ENCODE results near the gene GABARAP.

Gene GABARAP

DNA sequence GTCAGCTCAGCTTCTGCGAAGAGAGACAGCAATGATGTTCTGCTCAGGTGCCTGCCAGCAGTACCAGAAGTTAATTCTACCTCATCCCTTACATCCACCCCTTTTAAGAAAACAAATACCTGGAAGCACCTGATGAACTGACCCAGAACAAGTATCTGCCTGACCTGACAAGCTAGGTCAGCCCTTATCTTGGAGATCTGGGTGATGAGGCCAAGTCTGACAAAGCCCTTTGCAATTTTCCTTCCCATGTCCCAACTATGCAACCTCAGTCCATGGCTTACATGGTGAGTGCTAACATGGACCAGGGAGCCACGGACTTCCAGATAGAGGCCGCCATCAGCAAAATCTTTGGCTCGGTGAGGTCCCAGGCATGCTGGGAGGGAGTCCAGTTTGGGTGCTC, 18.9 kb downstream of the GABARAP start:
- DNase-seq = no peak

DNA sequence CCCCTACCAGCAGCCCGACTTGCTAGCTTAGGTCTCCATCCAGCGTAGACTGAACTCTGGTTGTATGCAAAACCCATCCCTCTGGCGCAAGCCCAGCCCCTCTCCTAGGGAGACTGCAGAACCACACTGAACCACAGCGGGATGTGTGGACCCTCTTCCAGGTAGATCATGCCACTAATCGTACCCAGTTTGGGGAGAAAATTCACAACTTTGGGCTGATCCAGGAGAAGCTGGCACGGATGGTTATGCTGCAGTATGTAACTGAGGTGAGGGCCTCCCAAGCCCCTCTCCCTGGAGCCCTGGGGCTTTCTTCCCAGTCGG, 19.3 kb downstream of the GABARAP start:
- no peak for DNase-seq

DNA sequence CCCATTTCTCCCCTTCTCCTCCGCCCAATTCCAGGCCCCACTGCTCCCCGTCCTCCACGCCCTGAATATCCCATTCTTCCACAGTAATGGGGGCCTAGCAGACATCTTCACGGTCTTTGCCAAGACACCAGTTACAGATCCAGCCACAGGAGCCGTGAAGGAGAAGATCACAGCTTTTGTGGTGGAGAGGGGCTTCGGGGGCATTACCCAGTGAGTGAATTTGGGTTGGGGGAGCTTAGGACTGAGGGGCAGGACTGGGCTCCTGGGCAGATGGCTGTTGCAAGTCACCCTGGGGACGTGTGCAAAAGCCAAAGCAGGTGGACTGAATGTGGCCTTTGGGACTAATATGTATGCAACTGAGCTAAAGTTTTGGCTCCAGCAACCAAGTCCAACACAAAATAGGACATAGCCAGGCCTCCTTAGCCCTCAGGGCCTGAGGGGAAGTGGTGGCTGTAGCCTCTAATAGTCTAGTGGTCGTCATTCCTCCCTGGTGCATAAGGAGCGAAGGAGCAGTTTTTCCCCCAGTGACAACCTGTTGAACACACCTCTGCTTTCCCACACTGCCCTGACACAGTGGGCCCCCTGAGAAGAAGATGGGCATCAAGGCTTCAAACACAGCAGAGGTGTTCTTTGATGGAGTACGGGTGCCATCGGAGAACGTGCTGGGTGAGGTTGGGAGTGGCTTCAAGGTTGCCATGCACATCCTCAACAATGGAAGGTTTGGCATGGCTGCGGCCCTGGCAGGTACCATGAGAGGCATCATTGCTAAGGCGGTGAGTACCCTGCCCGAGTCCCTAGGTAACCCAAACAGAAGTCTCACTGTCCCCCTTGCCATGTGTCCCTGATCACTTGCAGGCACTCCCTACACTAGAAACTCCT, 19.9 kb downstream of the GABARAP start:
- DNase-seq = no peak

DNA sequence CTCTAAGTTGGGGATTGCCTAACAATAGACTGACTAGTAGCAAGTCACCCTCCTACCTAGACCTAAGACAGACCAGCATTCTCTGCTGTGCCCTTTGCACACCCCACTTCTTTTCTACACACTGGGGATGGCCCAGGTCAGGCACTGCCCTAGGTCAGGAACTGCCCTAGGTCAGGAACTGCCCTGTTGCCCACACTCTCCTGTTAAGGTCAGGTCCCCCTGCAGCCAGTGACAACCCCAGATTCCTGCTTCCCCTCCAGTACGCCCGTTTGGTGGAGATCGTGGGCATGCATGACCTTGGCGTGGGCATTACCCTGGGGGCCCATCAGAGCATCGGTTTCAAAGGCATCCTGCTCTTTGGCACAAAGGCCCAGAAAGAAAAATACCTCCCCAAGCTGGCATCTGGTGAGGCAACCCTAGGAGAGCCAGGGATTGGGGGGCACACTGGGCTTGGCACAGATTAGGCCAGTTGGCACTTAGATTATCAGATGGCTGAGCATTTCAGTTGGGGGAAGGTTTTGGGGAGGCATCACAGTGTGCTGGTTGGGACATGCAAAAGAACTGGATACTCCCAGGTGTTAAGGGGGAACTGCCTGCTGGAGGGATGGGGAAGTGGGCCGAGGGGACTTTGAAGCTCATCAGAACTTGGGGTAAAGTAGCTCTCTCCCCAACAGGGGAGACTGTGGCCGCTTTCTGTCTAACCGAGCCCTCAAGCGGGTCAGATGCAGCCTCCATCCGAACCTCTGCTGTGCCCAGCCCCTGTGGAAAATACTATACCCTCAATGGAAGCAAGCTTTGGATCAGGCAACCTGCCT, 20.8 kb downstream of the GABARAP start:
- DNase-seq = no peak

DNA sequence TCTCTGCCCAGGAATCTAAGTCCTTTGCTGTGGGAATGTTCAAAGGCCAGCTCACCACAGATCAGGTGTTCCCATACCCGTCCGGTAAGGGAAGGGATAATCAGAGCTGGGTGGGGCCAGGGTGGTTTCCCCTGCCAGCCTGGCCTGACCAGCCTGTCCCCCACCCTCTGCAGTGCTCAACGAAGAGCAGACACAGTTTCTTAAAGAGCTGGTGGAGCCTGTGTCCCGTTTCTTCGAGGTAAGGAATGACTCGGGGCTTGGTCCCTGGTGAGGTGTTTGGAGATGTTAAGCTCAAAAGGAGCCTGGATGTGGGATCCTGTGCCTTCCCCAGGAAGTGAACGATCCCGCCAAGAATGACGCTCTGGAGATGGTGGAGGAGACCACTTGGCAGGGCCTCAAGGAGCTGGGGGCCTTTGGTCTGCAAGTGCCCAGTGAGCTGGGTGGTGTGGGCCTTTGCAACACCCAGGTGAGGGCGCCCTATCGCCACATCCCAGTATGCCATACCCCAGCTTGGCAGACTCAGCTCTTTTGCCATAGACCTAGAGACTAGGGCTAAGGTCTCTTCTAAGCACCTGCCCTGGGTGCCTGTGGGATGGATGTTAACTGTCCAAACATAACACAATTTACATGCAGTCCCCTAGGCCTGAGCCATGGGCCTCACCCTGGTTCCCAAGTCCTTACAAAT, 21.5 kb downstream of the GABARAP start:
- DNase-seq = peak in 16 of 56 donors; percentile 12 to 50 (median 34)

DNA sequence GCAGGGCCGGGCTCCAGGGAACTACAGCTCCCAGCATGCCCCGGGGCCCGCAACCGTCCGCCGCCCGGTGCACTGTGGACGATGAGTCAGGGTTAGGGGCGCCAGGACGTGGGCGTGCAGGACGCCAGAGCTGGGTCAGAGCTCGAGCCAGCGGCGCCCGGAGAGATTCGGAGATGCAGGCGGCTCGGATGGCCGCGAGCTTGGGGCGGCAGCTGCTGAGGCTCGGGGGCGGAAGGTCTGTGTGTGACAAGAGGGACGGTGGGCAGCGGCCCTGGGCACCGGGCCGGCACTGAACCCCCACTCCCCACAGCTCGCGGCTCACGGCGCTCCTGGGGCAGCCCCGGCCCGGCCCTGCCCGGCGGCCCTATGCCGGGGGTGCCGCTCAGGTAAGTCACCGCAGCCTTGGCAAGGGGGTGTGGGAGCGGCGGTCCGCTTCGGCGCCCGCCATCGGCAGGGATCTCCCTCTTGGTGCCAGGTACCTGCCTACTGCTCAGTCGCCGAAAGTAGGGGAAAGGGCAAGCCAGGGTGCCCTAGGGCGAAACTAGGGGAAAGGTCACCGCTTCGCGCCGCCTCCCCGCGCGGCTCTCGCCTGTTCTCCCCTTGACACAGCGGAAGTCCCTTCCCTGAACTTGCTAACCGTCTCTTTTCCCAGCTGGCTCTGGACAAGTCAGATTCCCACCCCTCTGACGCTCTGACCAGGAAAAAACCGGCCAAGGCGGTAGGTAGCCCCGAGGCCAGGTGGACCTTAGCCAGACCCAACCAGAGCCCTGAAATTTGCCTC, 22.2 kb downstream of the GABARAP start, which contains the start of the genes ACADVL and DLG4:
Gene ACADVL (plus strand): TSS at position 127 of the 781 bp plus-strand sequence. CDS start 47 bp downstream, at position 174.
Gene DLG4 (minus strand): TSS at position 25 of the 781 bp plus-strand sequence.
- peak in 54 of 56 donors; percentile 41 to 93 (median 80) for DNase-seq

DNA sequence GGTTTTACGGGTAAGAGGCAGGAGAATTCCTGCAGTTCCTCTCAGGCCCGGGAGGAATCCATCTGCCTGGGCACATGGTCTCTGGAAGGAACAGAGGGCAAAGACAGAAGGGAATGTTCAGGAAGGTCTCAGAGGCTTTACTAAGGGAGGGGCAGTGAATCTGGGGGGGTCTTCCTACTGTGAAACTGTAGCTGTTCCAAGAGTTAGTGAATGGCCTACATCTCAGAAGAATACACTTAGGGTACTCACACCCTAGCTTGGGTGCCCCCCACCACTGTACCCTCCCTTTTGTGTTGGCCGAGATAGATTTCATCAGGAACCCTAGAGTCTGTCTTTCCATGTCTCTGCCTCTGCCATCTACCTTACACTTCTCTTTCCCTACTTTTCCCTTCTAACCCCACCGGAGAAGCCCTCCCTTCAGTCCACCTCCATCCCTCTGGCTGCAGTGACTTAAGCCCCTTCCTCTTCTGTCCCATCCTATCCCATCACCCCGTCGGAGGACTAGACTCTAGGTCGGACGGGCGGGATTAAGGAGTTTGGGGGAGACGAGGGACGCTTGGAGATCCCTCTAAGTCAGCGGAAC, 22.9 kb downstream of the GABARAP start:
- no peak for DNase-seq

DNA sequence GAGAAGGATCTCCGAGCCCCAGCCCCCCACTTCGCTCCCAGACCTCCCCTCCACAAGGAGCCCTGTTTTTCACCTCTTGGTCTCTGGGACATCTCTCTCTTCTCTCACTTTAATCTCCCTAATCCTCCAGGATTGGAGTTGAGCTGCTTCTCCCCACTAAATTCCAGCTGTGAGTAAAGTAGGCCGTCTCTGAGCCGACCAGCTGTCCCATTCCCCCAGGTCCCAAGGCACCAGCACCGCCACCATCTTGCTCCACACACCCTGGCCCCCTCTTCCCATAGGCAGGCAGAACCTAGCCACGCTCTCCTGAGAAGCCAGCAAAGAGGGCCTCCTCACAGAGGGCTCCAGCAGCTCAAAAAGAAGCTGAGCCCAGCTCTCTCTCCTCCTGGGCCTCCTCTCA, 23.5 kb downstream of the GABARAP start:
- no peak for DNase-seq

DNA sequence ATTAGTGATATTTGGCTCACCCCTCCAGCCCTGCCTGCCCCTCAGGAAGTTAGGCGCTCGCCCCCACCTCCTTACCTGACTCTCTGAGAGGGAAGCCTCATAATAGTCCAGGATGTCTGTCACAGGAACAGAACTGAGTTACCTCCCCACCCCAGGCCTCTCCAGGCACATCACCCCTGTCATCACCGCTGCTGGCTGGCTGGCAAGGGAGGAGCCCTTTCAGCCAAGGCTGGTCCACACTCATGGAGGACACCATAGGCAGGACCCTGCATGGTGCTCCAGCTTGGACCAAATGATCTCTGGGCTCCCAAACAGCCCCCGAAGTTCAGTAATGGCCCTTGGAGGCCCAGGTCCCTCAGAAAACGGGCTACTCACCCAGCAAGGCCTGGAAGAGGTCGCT, 24.1 kb downstream of the GABARAP start:
- DNase-seq = no peak

DNA sequence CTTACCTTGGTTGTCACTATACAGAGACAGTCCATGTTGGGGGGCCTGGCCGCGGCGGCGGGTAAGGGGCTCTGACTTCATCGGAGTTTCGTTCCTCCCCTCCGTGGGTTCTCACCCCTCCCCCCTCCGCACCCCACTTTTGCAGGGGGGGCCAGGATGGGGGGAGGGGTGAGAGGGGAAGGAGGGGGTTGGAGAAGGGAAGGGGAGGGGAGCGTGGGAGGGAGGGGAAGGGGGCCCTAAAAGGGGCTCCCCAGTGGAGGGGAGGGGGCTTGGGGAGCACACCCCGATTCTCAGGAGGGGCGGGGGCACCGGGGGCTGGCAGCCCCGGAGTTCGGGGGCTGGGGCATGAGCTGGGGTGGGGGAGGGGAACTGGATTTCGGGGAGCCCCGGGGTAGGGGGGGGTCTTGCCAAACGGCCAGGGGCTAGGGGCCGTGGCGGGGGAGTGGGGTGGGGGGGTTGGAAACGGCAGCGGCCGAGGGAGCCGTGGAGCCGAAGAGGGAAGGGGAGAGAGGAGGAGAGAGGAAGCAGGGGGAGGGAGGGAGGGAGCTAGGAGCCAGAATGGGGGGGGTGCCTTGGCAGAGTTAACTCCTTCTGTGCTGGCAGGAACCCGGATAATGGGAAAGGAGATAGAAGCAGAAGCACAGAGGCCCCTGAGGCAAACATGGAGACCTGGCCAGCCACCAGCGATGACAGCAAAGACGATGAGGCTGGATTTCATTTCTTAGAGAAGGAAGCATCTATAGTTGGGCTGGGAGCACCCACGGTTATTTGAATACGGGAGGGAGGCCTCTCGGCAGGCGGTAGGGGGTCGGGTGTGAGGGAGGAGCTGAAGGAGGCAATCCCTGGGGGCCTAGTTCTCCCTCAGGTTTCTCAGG, 24.9 kb downstream of the GABARAP start:
- DNase-seq = peak in 28 of 56 donors; percentile 19 to 59 (median 40)

DNA sequence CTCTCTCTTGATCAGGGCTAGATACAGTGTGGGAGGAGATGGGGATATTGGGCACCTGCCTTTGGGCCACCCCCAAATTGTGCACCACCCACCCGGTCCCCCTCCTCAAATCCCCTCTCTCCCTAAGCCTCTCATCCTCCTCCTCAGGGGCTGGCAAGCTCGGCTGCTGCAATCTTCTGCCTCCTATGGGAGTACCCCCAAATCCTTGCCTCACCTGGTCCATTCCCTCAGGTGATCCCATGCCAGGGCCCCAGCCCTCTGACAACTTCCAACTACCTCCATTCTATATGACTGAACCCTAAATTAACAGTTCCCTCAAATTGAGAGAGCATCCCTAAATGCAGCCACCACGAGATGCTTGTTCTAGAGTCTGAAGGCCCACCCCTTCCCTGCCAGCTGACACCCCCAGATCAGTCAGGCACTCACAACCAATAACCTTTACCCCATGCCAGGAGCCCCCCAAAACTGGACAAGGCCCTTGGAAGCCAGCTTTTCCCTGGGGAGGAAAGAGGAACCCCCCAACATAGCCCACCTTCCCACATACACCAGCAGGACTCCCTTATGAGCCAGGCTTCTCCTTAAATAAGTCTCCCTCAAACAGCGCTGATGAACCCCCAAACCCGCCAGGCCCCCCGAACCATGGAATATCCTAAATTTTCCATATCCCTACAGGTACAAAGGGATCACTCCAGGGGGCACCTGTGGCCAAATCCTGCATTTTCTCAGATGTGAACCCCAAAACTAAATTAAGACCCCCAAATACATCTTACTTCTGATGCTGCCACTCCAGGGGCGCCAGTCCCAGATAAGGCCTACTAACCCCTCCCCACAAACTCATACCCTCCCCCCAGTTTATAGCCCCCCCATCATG, 25.8 kb downstream of the GABARAP start:
- no peak for DNase-seq

DNA sequence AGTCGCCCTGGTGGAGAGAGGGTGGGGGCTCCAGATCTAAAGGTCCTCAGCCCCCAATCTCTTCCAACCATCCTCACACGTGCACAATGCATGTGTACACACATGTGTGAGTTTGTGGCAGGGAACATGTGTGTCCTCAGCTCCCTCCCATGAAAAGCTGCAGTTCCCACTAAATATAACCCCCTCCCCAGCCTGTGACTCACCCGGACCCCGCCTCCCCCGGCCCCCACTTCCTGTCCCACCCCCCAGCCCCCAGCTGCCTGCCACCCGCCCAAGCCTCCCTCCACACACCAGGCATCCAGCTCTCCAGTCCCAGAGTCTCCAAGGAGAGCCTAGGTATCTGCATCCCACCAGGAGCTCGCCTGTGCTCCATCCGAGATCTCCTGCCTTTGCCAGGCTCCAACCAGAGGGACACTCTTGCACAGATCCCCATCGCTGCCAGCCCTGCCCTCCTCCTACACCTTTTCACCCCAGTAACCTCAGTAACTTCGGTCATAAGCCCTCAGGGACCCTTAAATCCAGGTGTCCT, 26.5 kb downstream of the GABARAP start:
- peak in 1 of 56 donors; percentile 9 for DNase-seq

DNA sequence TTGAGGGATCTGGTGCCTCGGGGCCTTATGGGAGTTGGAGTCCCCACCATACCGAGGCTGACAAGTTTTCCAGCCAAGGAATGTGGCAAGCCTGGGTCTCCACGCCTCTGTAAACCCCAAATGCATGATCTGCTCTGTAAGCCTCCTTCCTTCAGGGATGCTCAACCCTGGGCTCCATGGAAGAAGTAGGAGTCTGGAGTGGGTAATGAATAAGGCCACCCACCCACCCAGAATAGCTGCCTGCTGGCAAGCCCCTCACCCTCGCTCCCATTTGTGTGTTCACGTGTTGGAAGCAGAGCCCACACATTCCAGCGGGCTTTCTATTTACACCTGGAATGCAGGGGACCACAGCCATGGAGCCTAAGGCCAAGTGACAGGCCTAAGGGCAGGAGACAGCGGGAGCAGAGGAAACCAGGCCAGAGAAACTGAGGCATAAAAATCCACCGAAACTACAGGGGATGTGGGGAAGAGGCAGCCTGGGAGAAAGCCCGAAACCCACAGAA, 27.1 kb downstream of the GABARAP start:
- peak in 4 of 56 donors; percentile 41 to 90 (median 72) for DNase-seq

DNA sequence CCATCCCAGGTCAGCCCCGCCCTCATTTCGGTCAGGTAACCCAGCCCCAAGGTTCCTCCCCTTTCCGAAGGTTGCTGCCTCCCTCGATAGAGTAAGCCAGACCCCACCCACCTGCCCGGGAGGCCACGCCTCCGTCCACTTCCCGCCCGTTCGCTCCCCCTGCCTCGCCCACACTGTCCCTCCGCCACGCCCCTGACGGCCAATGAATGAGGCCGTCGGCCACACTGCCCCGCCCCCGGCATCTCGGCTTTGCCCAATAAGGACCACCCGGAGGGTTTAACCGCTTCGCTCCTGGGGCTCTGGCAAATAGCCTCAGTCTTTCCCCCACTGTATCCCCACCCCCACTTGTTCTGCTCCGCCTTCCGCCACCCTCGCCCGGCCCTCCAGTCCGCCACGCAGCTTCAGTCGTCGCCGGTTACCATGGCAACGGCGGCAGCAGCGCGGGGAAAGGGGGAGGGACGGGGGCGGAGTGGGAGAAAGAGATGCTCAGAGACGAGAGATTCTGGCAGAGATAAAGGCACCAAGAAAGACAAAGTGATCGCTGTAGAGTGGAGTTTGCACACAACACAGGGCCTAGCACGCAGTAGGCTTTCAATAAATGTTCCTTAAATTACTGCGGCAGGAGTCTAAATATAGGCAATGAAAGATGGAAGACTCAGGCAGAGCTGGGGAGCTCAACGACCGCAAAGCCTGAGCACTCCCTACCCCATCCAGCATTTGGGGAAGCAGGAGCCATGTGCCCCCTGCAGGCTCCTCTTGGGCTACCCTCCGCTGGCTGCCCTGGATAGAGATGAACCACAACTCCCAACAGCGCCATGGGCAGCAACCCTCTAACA, 27.7 kb downstream of the GABARAP start:
- peak; percentile 68 to 98 (median 95) for DNase-seq

DNA sequence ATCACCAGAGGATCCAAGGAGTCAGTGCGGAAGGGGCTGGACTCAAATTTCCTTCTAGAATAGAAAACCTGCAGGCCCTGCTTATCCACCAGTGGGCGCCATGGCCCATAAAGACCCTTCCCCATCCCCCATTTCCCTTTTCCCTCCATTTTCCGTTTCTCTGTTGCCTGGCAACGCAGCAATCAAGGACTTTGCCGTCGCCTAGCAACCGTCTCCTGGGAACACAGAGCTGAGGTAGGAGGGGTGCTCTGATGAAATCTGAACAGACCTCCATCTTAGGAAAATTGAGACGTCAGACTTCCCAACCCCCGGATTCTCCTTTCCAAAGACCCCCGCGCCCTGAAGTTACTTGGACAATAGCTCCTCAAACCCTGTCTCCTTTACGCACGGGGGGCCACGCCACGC, 28.4 kb downstream of the GABARAP start:
- DNase-seq = peak in 37 of 56 donors; percentile 51 to 92 (median 74)

DNA sequence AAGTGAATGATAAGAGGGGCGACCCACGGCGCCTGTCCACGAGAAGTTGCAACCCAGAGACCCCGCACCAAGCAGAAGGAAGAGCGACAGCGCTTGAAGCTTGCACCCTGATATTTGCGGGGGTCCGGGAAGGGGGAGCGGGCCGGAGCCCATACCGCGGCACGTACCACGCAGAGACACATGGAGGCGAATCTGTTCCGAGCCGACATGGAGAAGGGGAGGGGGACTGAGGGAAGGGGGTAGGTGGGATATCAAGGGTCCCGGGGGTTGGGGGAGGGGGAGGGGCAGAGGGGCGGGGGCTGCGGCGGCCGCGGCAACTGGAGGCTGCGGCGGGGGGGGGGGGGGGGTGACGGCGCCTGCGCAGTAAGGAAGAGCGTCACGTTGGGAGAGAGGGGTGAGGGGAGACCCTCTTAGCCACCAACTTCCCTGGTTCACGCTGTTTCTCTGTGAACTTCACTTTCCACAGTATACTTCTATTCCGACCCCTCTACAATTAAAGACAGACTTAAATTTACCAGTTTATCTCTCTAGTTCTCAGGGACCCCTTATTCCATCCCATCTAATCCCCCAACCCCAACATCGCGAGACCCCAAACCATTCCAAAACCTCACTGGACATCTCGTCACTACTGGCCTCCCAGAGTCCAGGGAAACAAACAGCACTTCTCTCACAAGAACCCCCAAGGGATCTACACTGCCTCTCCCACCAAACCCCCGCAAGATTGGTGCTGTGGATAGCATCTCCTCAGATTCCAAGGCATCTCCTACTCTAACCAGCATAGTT, 30.6 kb downstream of the GABARAP start:
- DNase-seq = no peak

Data from amygdala (tissue), 56 donors.